H9 (cell line): Measurements from ENCODE around the gene HADH. TPM values are rescaled to one million over a fixed set of nuclear protein-coding genes. Genes with fewer than 3 reads are reported as not detected.
A peak's percentile ranks its signal among the peaks of the same experiment; 100 is the strongest.

ENCODE experiments used
- DNase-seq: peaks from one replicate; pipeline ENCODE4 v3.0.0-alpha.2; 2017
- H2AFZ ChIP-seq: one replicate; pipeline ENCODE4 v1.6.1; 2013; ENCODE audit warnings: mild to moderate bottlenecking, low read length, control low read depth, moderate library complexity
- H2AK5ac ChIP-seq: 2 replicates; pipeline ENCODE4 v1.6.1; 2013; ENCODE audit warnings: low read length, control low read depth, mixed read lengths; ENCODE audit not compliant: insufficient read length
- H2BK120ac ChIP-seq: one replicate; pipeline ENCODE4 v1.6.1; 2013; ENCODE audit warnings: low read depth, mild to moderate bottlenecking, low read length, control low read depth, inconsistent platforms; ENCODE audit not compliant: poor library complexity, severe bottlenecking
- H2BK12ac ChIP-seq: 2 replicates; pipeline ENCODE4 v1.6.1; 2013; ENCODE audit warnings: low read length, control low read depth, mixed read lengths, low read depth; ENCODE audit not compliant: insufficient read length
- H2BK15ac ChIP-seq: 2 replicates; pipeline ENCODE4 v1.6.1; 2013; ENCODE audit warnings: low read depth, low read length, control low read depth
- H2BK20ac ChIP-seq: one replicate; pipeline ENCODE4 v1.6.1; 2013; ENCODE audit warnings: low read depth, mild to moderate bottlenecking, low read length, control low read depth, inconsistent platforms; ENCODE audit not compliant: poor library complexity, severe bottlenecking
- H2BK5ac ChIP-seq: 2 replicates; pipeline ENCODE4 v1.6.1; 2013; ENCODE audit warnings: low read length, control low read depth, mixed read lengths; ENCODE audit not compliant: insufficient read length
- H3K14ac ChIP-seq: 2 replicates; pipeline ENCODE4 v1.6.1; 2013; ENCODE audit warnings: low read length, control low read depth; ENCODE audit not compliant: insufficient read depth
- H3K18ac ChIP-seq: 2 replicates; pipeline ENCODE4 v1.6.1; 2013; ENCODE audit warnings: low read depth, mild to moderate bottlenecking, mixed read lengths, low read length, control low read depth; ENCODE audit not compliant: insufficient read length
- H3K23ac ChIP-seq: 2 replicates; pipeline ENCODE4 v1.6.1; 2013; ENCODE audit warnings: low read length, control low read depth, mixed read lengths, low read depth; ENCODE audit not compliant: insufficient read length
- H3K23me2 ChIP-seq: 2 replicates; pipeline ENCODE4 v1.6.1; 2013; ENCODE audit warnings: low read depth, mild to moderate bottlenecking, mixed read lengths, low read length, control low read depth; ENCODE audit not compliant: insufficient read length, poor library complexity, severe bottlenecking
- H3K27ac ChIP-seq: 2 replicates; pipeline ENCODE4 v1.5.1; 2013; ENCODE audit warnings: low read length, control low read depth, mixed read lengths, low read depth; ENCODE audit not compliant: insufficient read length
- H3K27me3 ChIP-seq: 2 replicates; pipeline ENCODE4 v1.6.1; 2013; ENCODE audit warnings: low read length, control low read depth, inconsistent platforms; ENCODE audit not compliant: insufficient read depth
- H3K4ac ChIP-seq: 2 replicates; pipeline ENCODE4 v1.6.1; 2013; ENCODE audit warnings: low read depth, mild to moderate bottlenecking, control low read depth, inconsistent platforms, low read length, moderate library complexity
- H3K4me1 ChIP-seq: 2 replicates; pipeline ENCODE4 v1.6.1; 2013; ENCODE audit warnings: low read length, control low read depth, inconsistent platforms; ENCODE audit not compliant: insufficient read depth
- H3K4me2 ChIP-seq: 2 replicates; pipeline ENCODE4 v1.6.1; 2013; ENCODE audit warnings: low read length, control low read depth, mixed read lengths; ENCODE audit not compliant: insufficient read length, insufficient read depth
- H3K56ac ChIP-seq: 2 replicates; pipeline ENCODE4 v1.6.1; 2013; ENCODE audit warnings: low read depth, mild to moderate bottlenecking, mixed read lengths, low read length, control low read depth; ENCODE audit not compliant: insufficient read length
- H3K79me1 ChIP-seq: 2 replicates; pipeline ENCODE4 v1.6.1; 2013; ENCODE audit warnings: low read depth, mild to moderate bottlenecking, moderate library complexity, low read length, control low read depth, inconsistent platforms; ENCODE audit not compliant: insufficient read depth, poor library complexity, severe bottlenecking
- H3K79me2 ChIP-seq: 2 replicates; pipeline ENCODE4 v1.6.1; 2013; ENCODE audit warnings: low read length, control low read depth, inconsistent platforms; ENCODE audit not compliant: insufficient read depth
- H3K9ac ChIP-seq: 2 replicates; pipeline ENCODE4 v1.6.1; 2013; ENCODE audit warnings: low read length, control low read depth, mixed read lengths; ENCODE audit not compliant: insufficient read length; ENCODE audit errors: extremely low read depth
- H3K9me3 ChIP-seq: one replicate; pipeline ENCODE4 v1.6.1; 2013; ENCODE audit warnings: low read depth, low read length, inconsistent platforms; ENCODE audit not compliant: control insufficient read depth
- H3T11ph ChIP-seq: one replicate; pipeline ENCODE4 v1.6.1; 2013; ENCODE audit warnings: mild to moderate bottlenecking, low read length, control low read depth, inconsistent platforms
- H4K20me1 ChIP-seq: one replicate; pipeline ENCODE4 v1.6.1; 2013; ENCODE audit not compliant: control insufficient read depth, insufficient read length, insufficient read depth
- H4K5ac ChIP-seq: 2 replicates; pipeline ENCODE4 v1.6.1; 2013; ENCODE audit warnings: low read depth, mild to moderate bottlenecking, mixed read lengths, low read length, control low read depth; ENCODE audit not compliant: insufficient read length
- H4K8ac ChIP-seq: replicated peaks from 2 replicates; pipeline ENCODE4 v1.6.1; 2013; ENCODE audit warnings: low read length, control low read depth, mixed read lengths, low read depth; ENCODE audit not compliant: insufficient read length
- H4K91ac ChIP-seq: 2 replicates; pipeline ENCODE4 v1.6.1; 2013; ENCODE audit warnings: low read depth, mild to moderate bottlenecking, moderate library complexity, mixed read lengths, low read length, control low read depth; ENCODE audit not compliant: insufficient read length
- H3K27ac Mint-ChIP-seq, 3 experiments: 2 replicates in 2 of 3; 3 replicates in 1 of 3; pipeline ENCODE4 v1.8.0; 2020 to 2021; ENCODE audit warnings: mixed read lengths in 3 of 3, mild to moderate bottlenecking in 1 of 3, moderate library complexity in 1 of 3
- H3K27me3 Mint-ChIP-seq: 2 replicates; pipeline ENCODE4 v1.8.0; 2021; ENCODE audit warnings: low read depth, mild to moderate bottlenecking, moderate library complexity, mixed read lengths
- H3K36me3 Mint-ChIP-seq, 3 experiments: 2 replicates in 2 of 3; 3 replicates in 1 of 3; pipeline ENCODE4 v1.8.0; 2020 to 2021; ENCODE audit warnings: low read depth in 3 of 3, mixed read lengths in 3 of 3; ENCODE audit not compliant: insufficient read depth in 1 of 3
- H3K4me1 Mint-ChIP-seq, 2 experiments: 2 replicates each; pipeline ENCODE4 v1.8.0; 2020; ENCODE audit warnings: mixed read lengths in 2 of 2
- H3K4me3 Mint-ChIP-seq, 2 experiments: 2 replicates in 1 of 2; 3 replicates in 1 of 2; pipeline ENCODE4 v1.8.0; 2020 to 2021; ENCODE audit warnings: mild to moderate bottlenecking in 2 of 2, mixed read lengths in 2 of 2, moderate library complexity in 1 of 2
- H3K9me3 Mint-ChIP-seq, 2 experiments: 2 replicates in 1 of 2; 3 replicates in 1 of 2; pipeline ENCODE4 v1.8.0; 2020; ENCODE audit warnings: mild to moderate bottlenecking in 2 of 2, mixed read lengths in 2 of 2, moderate library complexity in 1 of 2
- CTCF ChIP-seq: fragments of 200-600 bp; sonication (generic); conservative IDR thresholded peaks from 3 replicates; pipeline ENCODE4 v1.8.0; 2021; ENCODE audit warnings: antibody characterized with exemption, mild to moderate bottlenecking
- WGBS: extraction: QIAGEN DNeasy Blood & Tissue Kit; methylation state at CpG from one replicate; pipeline ENCODE4 v1.1.7; 2013; ENCODE audit warnings: missing lambda C conversion rate, low lambda C conversion rate, mixed read lengths; ENCODE audit not compliant: insufficient read length; ENCODE audit errors: extremely low coverage; 5-methylcytosine and 5-hydroxymethylcytosine counted together
- total RNA-seq: library from RNA; stranded (reverse); gene quantifications from 2 replicates; pipeline ENCODE4 v1.2.1, GENCODE V29; 2021

HADH gene
- total RNA-seq, 1 experiment from 2014 or later, result 44.4 TPM

GRCh38 chr4:108080747-108081146 is 91.1 kb downstream of the HADH start:
- no peak overlapping the region for H3K23ac ChIP-seq
- no peak overlapping the region for H3K4me3 Mint-ChIP-seq
- no CpG with 5 or more reads among the region's 10 CpGs for WGBS

More at GRCh38 chr4:108080747-108081146, 91.1 kb downstream of the HADH start:
- Mint-ChIP-seq H3K4me1 (no peaks in the 10 kb centered on the region), H3K27ac (peak overlapping the region in 1 of 3 experiments; percentile 14; a peak in 1 of 7 replicates), H3K36me3 (no peaks in the 10 kb centered on the region; a peak in 2 of 7 replicates), H3K9me3 (0 out of 5 replicates have a peak, but pooled peaks cover 2 to 3% of the 10 kb centered on the region in 2 experiments), H3K27me3 (peaks cover 8% of the 10 kb centered on the region; the same call in 1 of the 2 replicates)
- H3K79me1 ChIP-seq, result no peaks in the 10 kb centered on the region
- no peak overlapping the region for H3K27ac ChIP-seq
- H3K27me3 ChIP-seq, result no peaks in the 10 kb centered on the region
- no peaks in the 10 kb centered on the region for H4K20me1 ChIP-seq
- H2AFZ ChIP-seq, result no peak overlapping the region
- H3K56ac ChIP-seq, result no peak overlapping the region
- no peak overlapping the region for H2BK20ac ChIP-seq
- H2AK5ac ChIP-seq, result no peak overlapping the region
- no peak overlapping the region for H4K8ac ChIP-seq
- no peak overlapping the region for H2BK12ac ChIP-seq
- no peak overlapping the region for H3K4ac ChIP-seq
- no peak overlapping the region for H3K4me2 ChIP-seq
- no peak overlapping the region for H3K18ac ChIP-seq
- no peak overlapping the region for H3K14ac ChIP-seq
- no peaks in the 10 kb centered on the region for H3K4me1 ChIP-seq
- no peak for DNase-seq
- H2BK120ac ChIP-seq, result no peak overlapping the region
- no peak overlapping the region for H3K9ac ChIP-seq
- no peak for TF ChIP-seq CTCF
- no peak overlapping the region for H2BK15ac ChIP-seq
- H3T11ph ChIP-seq, result no peak overlapping the region
- H3K9me3 ChIP-seq, result no peaks in the 10 kb centered on the region
- no peak overlapping the region for H2BK5ac ChIP-seq
- no peak overlapping the region for H4K5ac ChIP-seq
- H4K91ac ChIP-seq, result no peak overlapping the region
- H3K23me2 ChIP-seq, result no peaks in the 10 kb centered on the region
- H3K79me2 ChIP-seq, result no peaks in the 10 kb centered on the region
